ENCODE data around the gene DYRK2. TPM values are rescaled to one million over a fixed set of nuclear protein-coding genes. Genes with fewer than 3 reads are reported as not detected.

Gene DYRK2
- polyA plus RNA-seq, 3 donors, result 7.5 to 12.5 (median 9.7) TPM

DNA sequence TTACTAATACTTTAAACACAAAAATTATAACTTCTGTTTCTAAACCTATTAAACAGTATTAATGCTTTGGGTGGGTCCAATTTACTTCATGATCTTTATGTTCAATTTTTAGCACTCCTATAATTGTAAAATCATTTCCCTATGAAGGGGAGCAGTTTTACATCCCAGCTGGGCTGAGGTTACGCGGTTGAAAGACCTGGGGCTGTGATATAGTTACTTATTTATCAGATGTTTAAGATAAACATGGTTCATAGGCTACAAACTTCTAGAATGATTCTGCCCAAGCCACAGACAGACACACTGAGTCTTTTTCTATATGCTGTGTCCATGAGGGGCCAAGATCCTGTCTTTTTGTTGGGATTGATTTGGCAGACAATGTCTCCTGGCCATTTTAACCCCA is 44.4 kb downstream of the DYRK2 start:
- no peaks in the 10 kb centered on the region for H3K79me2 ChIP-seq (ENCODE audit: insufficient read depth, low read length)
- H3K36me3 Mint-ChIP-seq, result no peaks in the 10 kb centered on the region
- TF ChIP-seq, protein P1, sequence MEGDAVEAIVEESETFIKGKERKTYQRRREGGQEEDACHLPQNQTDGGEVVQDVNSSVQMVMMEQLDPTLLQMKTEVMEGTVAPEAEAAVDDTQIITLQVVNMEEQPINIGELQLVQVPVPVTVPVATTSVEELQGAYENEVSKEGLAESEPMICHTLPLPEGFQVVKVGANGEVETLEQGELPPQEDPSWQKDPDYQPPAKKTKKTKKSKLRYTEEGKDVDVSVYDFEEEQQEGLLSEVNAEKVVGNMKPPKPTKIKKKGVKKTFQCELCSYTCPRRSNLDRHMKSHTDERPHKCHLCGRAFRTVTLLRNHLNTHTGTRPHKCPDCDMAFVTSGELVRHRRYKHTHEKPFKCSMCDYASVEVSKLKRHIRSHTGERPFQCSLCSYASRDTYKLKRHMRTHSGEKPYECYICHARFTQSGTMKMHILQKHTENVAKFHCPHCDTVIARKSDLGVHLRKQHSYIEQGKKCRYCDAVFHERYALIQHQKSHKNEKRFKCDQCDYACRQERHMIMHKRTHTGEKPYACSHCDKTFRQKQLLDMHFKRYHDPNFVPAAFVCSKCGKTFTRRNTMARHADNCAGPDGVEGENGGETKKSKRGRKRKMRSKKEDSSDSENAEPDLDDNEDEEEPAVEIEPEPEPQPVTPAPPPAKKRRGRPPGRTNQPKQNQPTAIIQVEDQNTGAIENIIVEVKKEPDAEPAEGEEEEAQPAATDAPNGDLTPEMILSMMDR (IDR thresholded peaks at IDR 0.05), result no peak
- intact Hi-C loops (cut with micrococcal nuclease), result no loop called here
- H3K4me2 ChIP-seq (replicated peaks; ENCODE audit: extremely low read depth, low read length, poor library complexity, severe bottlenecking), result no peak overlapping the region
- H3K27ac ChIP-seq (ENCODE audit: low read depth in 1 of 2, low read length in 2 of 2), result no peak overlapping the region
- no peaks in the 10 kb centered on the region for H4K20me1 ChIP-seq (ENCODE audit: insufficient read depth, low read length)
- H3K27me3 ChIP-seq (ENCODE audit: control insufficient read depth in 2 of 2, insufficient read depth in 2 of 2, low read length in 2 of 2), result no peaks in the 10 kb centered on the region
- DNase-seq, result no peak
- H3K9ac ChIP-seq (ENCODE audit: insufficient read depth, low read length, poor library complexity, severe bottlenecking), result no peak overlapping the region
- H3K27me3 Mint-ChIP-seq (ENCODE audit: low read depth in 3 of 3), result peaks cover 2 to 13% (median 7%) of the 10 kb centered on the region in 3 donors
- no peaks in the 10 kb centered on the region for H3K36me3 ChIP-seq (replicated peaks in 1 of 2; ENCODE audit: control insufficient read depth in 1 of 2, insufficient read depth in 2 of 2, low read length in 2 of 2)
- H3K27ac Mint-ChIP-seq, result no peak overlapping the region
- H2AFZ ChIP-seq (ENCODE audit: insufficient read depth, low read depth, low read length, poor library complexity, severe bottlenecking), result no peak overlapping the region
- peaks cover 0 to 3% (median 0%) of the 10 kb centered on the region in 7 donors for H3K9me3 Mint-ChIP-seq
- H3K4me1 Mint-ChIP-seq, result peaks cover under 1% of the 10 kb centered on the region
- no peak overlapping the region for H3K4me3 ChIP-seq (replicated peaks in 1 of 3; ENCODE audit: low read depth in 2 of 3, low read length in 3 of 3)
- no peak overlapping the region for H3K4me3 Mint-ChIP-seq
- WGBS (ENCODE audit: insufficient coverage), result no CpG with 5 or more reads among the region's 2 CpGs
- no peaks in the 10 kb centered on the region for H3K9me3 ChIP-seq (replicated peaks in 1 of 2; ENCODE audit: control insufficient read depth in 1 of 2, insufficient read depth in 1 of 2, low read length in 2 of 2)
- peaks cover under 1 to 1% of the 10 kb centered on the region in 2 donors for H3K4me1 ChIP-seq (ENCODE audit: control insufficient read depth in 1 of 2, insufficient read depth in 2 of 2, low read length in 2 of 2)

DNA sequence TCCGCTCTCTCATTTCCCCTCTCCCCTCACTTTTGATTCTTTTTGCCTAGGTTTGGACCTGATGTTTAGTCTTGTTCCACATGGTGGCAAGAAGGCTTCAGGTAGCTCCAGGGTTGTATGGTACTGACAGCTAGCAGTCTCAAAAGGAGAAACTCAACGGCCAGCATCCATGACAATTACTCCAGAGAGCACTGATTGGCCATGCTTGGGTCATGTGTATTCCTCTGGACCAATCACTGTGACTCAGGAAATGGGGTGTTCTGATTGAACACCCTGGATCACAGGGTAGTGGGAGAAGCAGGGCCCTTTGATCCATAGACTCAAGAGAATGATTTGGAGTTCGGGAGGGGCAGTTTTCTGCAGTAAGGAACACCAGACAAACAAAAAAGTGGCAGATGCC is 45.3 kb downstream of the DYRK2 start:
- Histone ChIP-seq H3K9me3 (replicated peaks in 1 of 2; ENCODE audit: control insufficient read depth in 1 of 2, insufficient read depth in 1 of 2, low read length in 2 of 2) (no peaks in the 10 kb centered on the region), H3K79me2 (ENCODE audit: insufficient read depth, low read length) (no peaks in the 10 kb centered on the region), H3K4me3 (replicated peaks in 1 of 3; ENCODE audit: low read depth in 2 of 3, low read length in 3 of 3) (no peak overlapping the region), H3K27ac (ENCODE audit: low read depth in 1 of 2, low read length in 2 of 2) (no peak overlapping the region), H2AFZ (ENCODE audit: insufficient read depth, low read depth, low read length, poor library complexity, severe bottlenecking) (no peak overlapping the region), H3K4me1 (ENCODE audit: control insufficient read depth in 1 of 2, insufficient read depth in 2 of 2, low read length in 2 of 2) (peaks cover 8 to 9% of the 10 kb centered on the region in 2 donors), H4K20me1 (ENCODE audit: insufficient read depth, low read length) (no peaks in the 10 kb centered on the region), H3K4me2 (replicated peaks; ENCODE audit: extremely low read depth, low read length, poor library complexity, severe bottlenecking) (no peak overlapping the region), H3K9ac (ENCODE audit: insufficient read depth, low read length, poor library complexity, severe bottlenecking) (no peak overlapping the region), H3K36me3 (replicated peaks in 1 of 2; ENCODE audit: control insufficient read depth in 1 of 2, insufficient read depth in 2 of 2, low read length in 2 of 2) (no peaks in the 10 kb centered on the region), H3K27me3 (ENCODE audit: control insufficient read depth in 2 of 2, insufficient read depth in 2 of 2, low read length in 2 of 2) (no peaks in the 10 kb centered on the region)
- intact Hi-C loops (cut with micrococcal nuclease), result no loop called here
- H3K27ac Mint-ChIP-seq, result no peak overlapping the region
- no CpG with 5 or more reads among the region's 3 CpGs for WGBS (ENCODE audit: insufficient coverage)
- TF ChIP-seq, protein P1 (IDR thresholded peaks at IDR 0.05), result no peak
- H3K4me1 Mint-ChIP-seq, result peaks cover 9% of the 10 kb centered on the region
- peaks cover 2 to 11% (median 5%) of the 10 kb centered on the region in 3 donors for H3K27me3 Mint-ChIP-seq (ENCODE audit: low read depth in 3 of 3)
- no peaks in the 10 kb centered on the region for H3K36me3 Mint-ChIP-seq
- peaks cover 0 to 3% (median 0%) of the 10 kb centered on the region in 7 donors for H3K9me3 Mint-ChIP-seq
- no peak for DNase-seq
- no peak overlapping the region for H3K4me3 Mint-ChIP-seq

Data from CD14-positive monocyte (primary cell).